ENCODE measurements around the gene MAN1C1.

DNA sequence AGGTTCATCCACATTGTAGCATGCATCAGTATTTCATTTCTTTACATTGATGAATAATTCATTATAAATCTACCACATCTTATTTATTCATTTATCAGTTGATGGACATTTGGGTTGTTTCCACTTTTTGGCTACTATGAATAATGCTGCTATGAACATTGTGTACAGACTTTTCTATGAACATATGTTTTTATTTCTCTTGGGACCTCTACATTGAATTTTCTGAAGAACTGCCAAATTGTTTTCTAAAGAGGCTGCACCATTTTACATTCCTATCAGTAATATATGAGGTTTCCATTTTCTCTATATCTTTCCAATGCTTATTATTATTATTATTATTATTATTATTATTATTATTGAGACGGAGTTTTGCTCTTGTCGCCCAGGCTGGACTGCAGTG lies 102.1 kb downstream of the MAN1C1 start:
- TF ChIP-seq POLR2A (IDR thresholded peaks at IDR 0.05; ENCODE audit: low read depth, low read length) (no peak), POLR2AphosphoS5 (IDR thresholded peaks at IDR 0.05; ENCODE audit: low read depth, low read length) (no peak), POU2F2 (IDR thresholded peaks at IDR 0.05; ENCODE audit: low read depth, low read length) (no peak), PAX5 (IDR thresholded peaks at IDR 0.05; ENCODE audit: insufficient read depth, low read length, severe bottlenecking) (no peak)

Data from GM12891 (cell line).